GM11168 (cell line): ENCODE measurements around the gene PRSS35.
"Not testable (repeated sequence)": the region's sequence is repeated elsewhere in the genome, so short reads cannot be mapped to it uniquely, and the experiment has no call there.

ENCODE experiments used
- in situ Hi-C: fragments of 300-500 bp; cut with MboI; formaldehyde crosslinking; loops from one replicate; pipeline ENCODE4 v1.12.0; 2022; ENCODE audit warnings: low sequenced_read_pairs; ENCODE audit not compliant: unreplicated experiment

Gene PRSS35

GRCh38 chr6:83511901-83512681, at the start of gene PRSS35:
Gene PRSS35, plus strand, starts transcription at chr6:83512534. Its CDS starts 10,908 bp downstream, at chr6:83523442.
- in situ Hi-C loops: loop anchor here (10.0 to 25.0 kb wide), 2 partner anchors 87 to 450 kb away; partner anchors contain the start of genes DOP1A and UBE3D

GRCh38 chr6:83463886-83464285, 48.4 kb upstream of the PRSS35 start:
- in situ Hi-C loops: no loop called here

GRCh38 chr6:83464381-83465140, 47.8 kb upstream of the PRSS35 start:
- in situ Hi-C loops: no loop called here

- in situ Hi-C loops: no loop called here
Observed at GRCh38 chr6:83466328-83466727, 46.0 kb upstream of the PRSS35 start.

- in situ Hi-C loops: no loop called here
Observed at GRCh38 chr6:83467620-83468036, 44.7 kb upstream of the PRSS35 start.

- in situ Hi-C loops: no loop called here
Observed at GRCh38 chr6:83470001-83470400, 42.3 kb upstream of the PRSS35 start.

- in situ Hi-C loops: no loop called here
Observed at GRCh38 chr6:83470587-83470986, 41.7 kb upstream of the PRSS35 start.

GRCh38 chr6:83472767-83473166, 39.6 kb upstream of the PRSS35 start:
- in situ Hi-C loops: no loop called here

- in situ Hi-C loops: no loop called here
Observed at GRCh38 chr6:83474309-83474708, 38.0 kb upstream of the PRSS35 start.

- in situ Hi-C loops: no loop called here
Observed at GRCh38 chr6:83476971-83477370, 35.4 kb upstream of the PRSS35 start.

GRCh38 chr6:83479389-83479788, 32.9 kb upstream of the PRSS35 start:
- in situ Hi-C loops: no loop called here

- in situ Hi-C loops: no loop called here
Observed at GRCh38 chr6:83480470-83480869, 31.9 kb upstream of the PRSS35 start.

GRCh38 chr6:83481938-83482337, 30.4 kb upstream of the PRSS35 start:
- in situ Hi-C loops: not testable (repeated sequence)

GRCh38 chr6:83488448-83488847, 23.9 kb upstream of the PRSS35 start:
- in situ Hi-C loops: no loop called here

- in situ Hi-C loops: no loop called here
Observed at GRCh38 chr6:83488861-83489260, 23.5 kb upstream of the PRSS35 start.

- in situ Hi-C loops: no loop called here
Observed at GRCh38 chr6:83490217-83490807, 22.0 kb upstream of the PRSS35 start.

- in situ Hi-C loops: loop anchor here (25.0 kb wide), 1 partner anchor 443 kb away; the partner anchor contains the start of genes DOP1A and UBE3D
Observed at GRCh38 chr6:83505356-83505755, 7.0 kb upstream of the PRSS35 start.

- in situ Hi-C loops: loop anchor here (25.0 kb wide), 1 partner anchor 447 kb away; the partner anchor contains the start of genes DOP1A and UBE3D
Observed at GRCh38 chr6:83509441-83509840, 2.9 kb upstream of the PRSS35 start.

- in situ Hi-C loops: loop anchor here (10.0 to 25.0 kb wide), 2 partner anchors 86 to 448 kb away; partner anchors contain the start of genes DOP1A and UBE3D
Observed at GRCh38 chr6:83510791-83511190, 1.5 kb upstream of the PRSS35 start.

GRCh38 chr6:83511266-83511665, 1.1 kb upstream of the PRSS35 start:
- in situ Hi-C loops: loop anchor here (10.0 to 25.0 kb wide), 2 partner anchors 86 to 449 kb away; partner anchors contain the start of genes DOP1A and UBE3D
